Neuron (in vitro differentiated cells): ENCODE measurements around the gene POTEB2.
"Not testable (repeated sequence)": the region's sequence is repeated elsewhere in the genome, so short reads cannot be mapped to it uniquely, and the experiment has no call there.

ENCODE experiments used
- H2AFZ ChIP-seq: one replicate; pipeline ENCODE4 v1.6.1; 2013; ENCODE audit warnings: low read depth, mild to moderate bottlenecking, inconsistent platforms, low read length, moderate library complexity
- H3K27me3 ChIP-seq: one replicate; pipeline ENCODE4 v1.6.1; 2013; ENCODE audit warnings: low read length; ENCODE audit not compliant: insufficient read depth
- H3K36me3 ChIP-seq: one replicate; pipeline ENCODE4 v1.6.1; 2013; ENCODE audit warnings: low read length; ENCODE audit not compliant: insufficient read depth
- H3K4me1 ChIP-seq: one replicate; pipeline ENCODE4 v1.6.1; 2013; ENCODE audit warnings: low read length; ENCODE audit not compliant: insufficient read depth
- H3K4me3 ChIP-seq: 2 replicates; pipeline ENCODE4 v1.5.1; 2013; ENCODE audit warnings: mild to moderate bottlenecking, low read length, moderate library complexity
- H3K9me3 ChIP-seq: one replicate; pipeline ENCODE4 v1.6.1; 2013; ENCODE audit warnings: low read length

The POTEB2 gene

DNA sequence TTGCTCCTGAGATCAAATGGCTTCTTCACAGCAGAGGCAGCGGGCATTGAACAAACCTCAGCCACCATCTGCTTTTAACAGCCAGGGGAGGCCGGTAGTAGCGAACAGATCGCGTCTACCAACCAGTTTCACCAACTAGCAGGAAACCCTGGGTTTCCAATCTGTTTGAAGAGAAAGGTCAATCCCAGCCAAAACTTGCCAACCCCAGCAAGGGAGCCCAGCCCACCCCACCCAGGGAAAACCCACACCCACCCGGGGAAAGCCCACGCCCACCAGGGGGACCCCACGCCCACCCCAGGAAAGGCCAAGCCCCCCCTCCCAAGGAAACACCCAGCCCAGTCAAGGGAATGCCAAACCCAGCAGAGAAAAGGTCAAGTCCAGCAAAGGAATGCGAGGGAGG is at the start of gene POTEB2:
POTEB2 (minus strand) TSS at position 101 of the 400 bp plus-strand sequence; CDS start at position 68, 33 bp downstream.
- H3K36me3 ChIP-seq, H3K9me3 ChIP-seq, H3K4me3 ChIP-seq, H3K27me3 ChIP-seq, H3K4me1 ChIP-seq, H2AFZ ChIP-seq: not testable (repeated sequence)

DNA sequence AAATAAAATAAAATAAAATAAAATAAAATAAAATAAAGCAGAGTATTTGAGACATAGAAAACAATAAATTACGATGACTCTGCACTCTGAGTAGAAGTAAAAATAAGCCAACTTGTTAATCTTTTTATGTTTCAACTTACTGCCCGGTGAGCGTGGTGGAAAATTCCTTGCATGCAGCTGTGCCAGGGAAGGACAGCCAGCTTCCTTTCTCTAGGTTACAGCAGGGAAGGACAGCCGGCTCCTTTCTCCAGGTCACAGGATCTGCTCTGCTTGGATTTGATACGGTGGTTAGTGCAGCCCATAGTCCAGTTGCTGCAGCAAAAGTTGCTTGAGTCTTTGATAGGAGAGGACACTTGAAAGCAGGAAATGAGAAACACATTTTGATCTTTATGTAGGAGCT is 13.8 kb upstream of the POTEB2 start:
- not testable (repeated sequence) for H3K4me1 ChIP-seq, H3K27me3 ChIP-seq, H3K4me3 ChIP-seq, H3K36me3 ChIP-seq, H3K9me3 ChIP-seq, H2AFZ ChIP-seq

GRCh38 chr15:20878464-20878863 is 12.3 kb upstream of the POTEB2 start:
- H3K36me3 ChIP-seq, H3K27me3 ChIP-seq, H3K4me3 ChIP-seq, H3K9me3 ChIP-seq, H2AFZ ChIP-seq, H3K4me1 ChIP-seq: not testable (repeated sequence)

DNA sequence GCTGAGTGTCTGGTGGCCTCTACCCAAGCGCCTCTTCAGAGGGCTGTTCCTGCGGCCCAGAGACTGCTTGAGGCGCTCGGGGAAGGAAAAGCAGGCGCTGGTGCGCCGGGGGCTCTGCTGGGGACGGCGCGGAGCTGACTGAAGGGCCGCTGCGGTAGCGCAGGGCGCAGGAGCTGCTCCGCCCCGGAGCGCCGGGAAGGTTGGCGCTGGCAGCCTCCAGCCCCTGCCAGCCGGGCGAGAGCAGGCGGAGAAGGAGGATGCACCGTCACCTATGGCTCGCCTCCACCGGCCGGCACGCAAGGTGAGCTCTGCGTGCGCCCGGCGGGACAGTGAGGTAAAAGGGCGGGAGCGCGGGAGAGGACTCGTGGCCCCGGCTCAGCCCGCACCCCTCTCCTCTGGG is 11.7 kb upstream of the POTEB2 start:
- H3K9me3 ChIP-seq, H3K27me3 ChIP-seq, H2AFZ ChIP-seq, H3K4me3 ChIP-seq, H3K36me3 ChIP-seq, H3K4me1 ChIP-seq: not testable (repeated sequence)
